ENCODE results near the gene LRP1. TPM values are rescaled to one million over a fixed set of nuclear protein-coding genes. Genes with fewer than 3 reads are reported as not detected.

Gene LRP1
- total RNA-seq, 1 donor from 2014 or later = 261 TPM

GRCh38 chr12:57196439-57196838 is 68.2 kb downstream of the LRP1 start:
- Histone ChIP-seq H3K4me3 (no peak overlapping the region), H3K4me1 (no peaks in the 10 kb centered on the region), H3K36me3 (peaks cover 92% of the 10 kb centered on the region), H3K27ac (no peak overlapping the region), H3K9me3 (no peaks in the 10 kb centered on the region), H3K27me3 (no peaks in the 10 kb centered on the region)
- no peak for TF ChIP-seq CTCF (IDR thresholded peaks at IDR 0.05)
- ATAC-seq (no peak), DNase-seq (no peak)
- intact Hi-C loops (cut with DNase I) = no loop called here

GRCh38 chr12:57196956-57197355 is 68.7 kb downstream of the LRP1 start:
- TF ChIP-seq CTCF (IDR thresholded peaks at IDR 0.05) = no peak
- Histone ChIP-seq H3K9me3 (no peaks in the 10 kb centered on the region), H3K27me3 (no peaks in the 10 kb centered on the region), H3K4me3 (no peak overlapping the region), H3K27ac (no peak overlapping the region), H3K36me3 (peaks cover 97% of the 10 kb centered on the region), H3K4me1 (no peaks in the 10 kb centered on the region)
- ATAC-seq = no peak
- no peak for DNase-seq
- intact Hi-C loops (cut with DNase I) = no loop called here

DNA sequence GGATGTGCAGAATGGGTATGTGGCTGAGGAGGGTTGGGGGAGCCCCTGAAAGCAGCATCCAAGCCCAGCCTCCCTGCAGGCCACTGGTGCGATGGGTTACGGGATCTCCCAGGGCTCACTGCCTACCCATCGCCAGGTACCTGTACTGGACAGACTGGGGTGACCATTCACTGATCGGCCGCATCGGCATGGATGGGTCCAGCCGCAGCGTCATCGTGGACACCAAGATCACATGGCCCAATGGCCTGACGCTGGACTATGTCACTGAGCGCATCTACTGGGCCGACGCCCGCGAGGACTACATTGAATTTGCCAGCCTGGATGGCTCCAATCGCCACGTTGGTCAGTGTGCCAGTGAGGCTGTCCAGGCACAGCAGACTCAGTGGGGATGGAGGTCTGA is 70.0 kb downstream of the LRP1 start:
- ATAC-seq (no peak), DNase-seq (no peak)
- Histone ChIP-seq H3K9me3 (no peaks in the 10 kb centered on the region), H3K27ac (no peak overlapping the region), H3K36me3 (peaks cover 98% of the 10 kb centered on the region), H3K4me3 (no peak overlapping the region), H3K27me3 (no peaks in the 10 kb centered on the region), H3K4me1 (no peaks in the 10 kb centered on the region)
- intact Hi-C loops (cut with DNase I) = no loop called here
- no peak for TF ChIP-seq CTCF (IDR thresholded peaks at IDR 0.05)

DNA sequence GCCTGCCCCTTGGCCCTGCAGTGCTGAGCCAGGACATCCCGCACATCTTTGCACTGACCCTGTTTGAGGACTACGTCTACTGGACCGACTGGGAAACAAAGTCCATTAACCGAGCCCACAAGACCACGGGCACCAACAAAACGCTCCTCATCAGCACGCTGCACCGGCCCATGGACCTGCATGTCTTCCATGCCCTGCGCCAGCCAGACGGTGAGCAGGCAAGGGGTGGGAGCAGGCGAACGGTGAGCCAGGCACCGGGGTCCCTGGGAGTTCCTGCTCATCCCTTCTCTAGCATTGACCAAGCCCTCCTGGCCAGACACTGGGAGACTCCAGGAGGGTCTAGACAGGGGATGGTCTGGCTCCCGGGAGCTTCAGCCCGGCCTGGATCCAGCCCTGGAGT is 70.9 kb downstream of the LRP1 start:
- no peaks in the 10 kb centered on the region for H3K4me1 ChIP-seq
- H3K4me3 ChIP-seq = no peak overlapping the region
- no peak for TF ChIP-seq CTCF (IDR thresholded peaks at IDR 0.05)
- no peaks in the 10 kb centered on the region for H3K27me3 ChIP-seq
- ATAC-seq (no peak), DNase-seq (no peak)
- H3K27ac ChIP-seq = no peak overlapping the region
- peaks cover 98% of the 10 kb centered on the region for H3K36me3 ChIP-seq
- no peaks in the 10 kb centered on the region for H3K9me3 ChIP-seq
- intact Hi-C loops (cut with DNase I) = no loop called here

- Histone ChIP-seq H3K27ac (no peak overlapping the region), H3K9me3 (no peaks in the 10 kb centered on the region), H3K27me3 (no peaks in the 10 kb centered on the region), H3K36me3 (peaks cover 98% of the 10 kb centered on the region), H3K4me1 (no peaks in the 10 kb centered on the region), H3K4me3 (no peak overlapping the region)
- TF ChIP-seq CTCF (IDR thresholded peaks at IDR 0.05) = no peak
- ATAC-seq (no peak), DNase-seq (no peak)
- intact Hi-C loops (cut with DNase I) = no loop called here
These were observed 72.2 kb downstream of the LRP1 start for GRCh38 chr12:57200497-57200896.

DNA sequence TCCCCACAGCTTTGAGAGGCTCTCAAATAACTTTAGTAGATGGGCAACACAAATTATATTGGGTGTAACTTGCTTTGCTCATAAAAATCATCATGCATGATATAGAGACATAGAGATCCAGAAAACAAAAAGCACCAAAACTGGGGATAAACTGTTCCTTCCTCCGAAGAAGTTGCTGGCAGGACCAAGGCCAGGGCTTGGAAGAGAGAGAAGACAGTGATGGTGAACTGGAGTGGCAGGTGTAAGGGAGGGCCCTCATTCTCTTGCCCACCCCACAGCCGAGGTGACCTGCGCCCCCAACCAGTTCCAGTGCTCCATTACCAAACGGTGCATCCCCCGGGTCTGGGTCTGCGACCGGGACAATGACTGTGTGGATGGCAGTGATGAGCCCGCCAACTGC is 72.9 kb downstream of the LRP1 start:
- intact Hi-C loops (cut with DNase I) = no loop called here
- peaks cover 98% of the 10 kb centered on the region for H3K36me3 ChIP-seq
- ATAC-seq (no peak), DNase-seq (no peak)
- H3K4me3 ChIP-seq = no peak overlapping the region
- H3K4me1 ChIP-seq = no peaks in the 10 kb centered on the region
- no peaks in the 10 kb centered on the region for H3K27me3 ChIP-seq
- H3K9me3 ChIP-seq = no peaks in the 10 kb centered on the region
- H3K27ac ChIP-seq = no peak overlapping the region
- no peak for TF ChIP-seq CTCF (IDR thresholded peaks at IDR 0.05)

Data from upper lobe of right lung (tissue), 1 donor.